Panc1 (cell line): ENCODE measurements around the gene IPMK. TPM values are rescaled to one million over a fixed set of nuclear protein-coding genes. Genes with fewer than 3 reads are reported as not detected.

ENCODE experiments used
- ATAC-seq: fragments of 200-7000 bp; cut with Tn5 transposase; 2 replicates; pipeline ENCODE4 v1.9.1; 2020; ENCODE audit warnings: mild to moderate bottlenecking, moderate library complexity
- BruUV-seq: library from RNA; stranded (reverse); fragments of 400-500 nt; replicated peaks from 2 replicates; lab custom pipeline; 2021; lab: Mats Ljungman, UMichigan
- CTCF ChIA-PET: fragments of 300-600 bp; sonication (Branson Sonifier 250); formaldehyde crosslinking; loops from one replicate; lab custom pipeline; 2022; ENCODE audit warnings: antibody characterized with exemption; lab: Charles Lee
- POLR2A ChIA-PET: fragments of 300-600 bp; sonication (Branson Sonifier 250); formaldehyde crosslinking; loops from one replicate; lab custom pipeline; 2022; ENCODE audit warnings: antibody characterized with exemption; lab: Charles Lee
- DNase-seq: peaks from one replicate; pipeline ENCODE4 v3.0.0-alpha.2; 2010; ENCODE audit warnings: low read depth, low spot score
- H3K27ac ChIP-seq: 2 replicates; pipeline ENCODE4 v1.5.1; 2011; ENCODE audit warnings: mild to moderate bottlenecking, low read length, inconsistent platforms
- H3K27me3 ChIP-seq: fragments of 200-500 bp; sonication (Bioruptor generic); 2 replicates; pipeline ENCODE4 v1.6.0; 2014; ENCODE audit warnings: low read length, inconsistent platforms; ENCODE audit not compliant: control insufficient read depth, insufficient read depth
- H3K36me3 ChIP-seq: fragments of 200-500 bp; sonication (Bioruptor generic); 2 replicates; pipeline ENCODE4 v1.5.1; 2014; ENCODE audit warnings: inconsistent platforms, mild to moderate bottlenecking, low read length, moderate library complexity; ENCODE audit not compliant: control insufficient read depth, insufficient read depth
- H3K4me1 ChIP-seq: 2 replicates; pipeline ENCODE4 v1.5.1; 2011; ENCODE audit warnings: inconsistent platforms, mild to moderate bottlenecking, low read length, moderate library complexity; ENCODE audit not compliant: control insufficient read depth, insufficient read depth
- H3K4me3 ChIP-seq, 2 experiments: 2 replicates each; pipeline ENCODE4 v1.5.1; 2011 to 2012; ENCODE audit warnings: low read depth in 2 of 2, low read length in 2 of 2, mild to moderate bottlenecking in 2 of 2, inconsistent platforms in 1 of 2, moderate library complexity in 1 of 2
- H3K9me3 ChIP-seq: fragments of 200-500 bp; sonication (Bioruptor generic); 2 replicates; pipeline ENCODE4 v1.5.1; 2014; ENCODE audit warnings: low read depth, mild to moderate bottlenecking, inconsistent platforms, low read length, moderate library complexity; ENCODE audit not compliant: control insufficient read depth, insufficient read depth
- CTCF ChIP-seq: fragments of 450-650 bp; IDR thresholded peaks from 2 replicates; pipeline ENCODE4 v1.5.1; 2017; ENCODE audit warnings: mild to moderate bottlenecking
- POLR2AphosphoS5 ChIP-seq: IDR thresholded peaks from 2 replicates; pipeline ENCODE4 v1.6.1; 2012; ENCODE audit warnings: mild to moderate bottlenecking, low read depth, low read length, moderate library complexity
- REST ChIP-seq, 2 experiments: IDR thresholded peaks; 2 replicates each; pipeline ENCODE4 v1.6.1; 2011 to 2012; ENCODE audit warnings: low read depth in 2 of 2, control low read depth in 1 of 2, low read length in 1 of 2, mild to moderate bottlenecking in 1 of 2, moderate library complexity in 1 of 2; ENCODE audit not compliant: insufficient read depth in 1 of 2
- SIN3A ChIP-seq: IDR thresholded peaks from 2 replicates; pipeline ENCODE4 v1.6.1; 2012; ENCODE audit warnings: low read depth, mild to moderate bottlenecking, low read length, moderate library complexity, borderline replicate concordance; ENCODE audit not compliant: insufficient read depth
- TCF7L2 ChIP-seq: IDR thresholded peaks from 2 replicates; pipeline ENCODE4 v1.6.1; 2011; ENCODE audit warnings: mild to moderate bottlenecking, low read depth, low read length, inconsistent platforms
- in situ Hi-C: cut with HindIII; loops from 2 replicates; pipeline ENCODE4 v1.10.0; 2016; ENCODE audit warnings: low sequenced_read_pairs, low pct_unique_long_range_greater_than_20kb
- intact Hi-C: fragments of 100-400 bp; cut with micrococcal nuclease; formaldehyde crosslinking; loops from one replicate; pipeline ENCODE4 v1.10.0; 2022; ENCODE audit not compliant: unreplicated experiment
- total RNA-seq: library from RNA; stranded (reverse); gene quantifications from one replicate; pipeline ENCODE4 v1.2.1, GENCODE V29; 2021; ENCODE audit not compliant: unreplicated experiment

The IPMK gene
- total RNA-seq, 1 experiment from 2014 or later = 9.3 TPM

- Histone ChIP-seq H3K27me3 (no peaks in the 10 kb centered on the region; the same call in 1 of the 2 replicates), H3K4me3 (no peak overlapping the region), H3K27ac (no peak overlapping the region), H3K9me3 (no peaks in the 10 kb centered on the region), H3K4me1 (no peaks in the 10 kb centered on the region), H3K36me3 (no peaks in the 10 kb centered on the region)
- ChIA-PET POLR2A (interaction anchor here (0.6 kb wide), 1 partner anchor 129 kb away, joined by 5 read pairs; no protein-coding TSS in a partner anchor), CTCF (interaction anchor here (2.2 kb wide), 1 partner anchor 113 kb away, joined by 14 read pairs; no protein-coding TSS in a partner anchor)
- intact Hi-C loops (no loop called here), in situ Hi-C loops (no loop called here)
- no peak for ATAC-seq
- DNase-seq = no peak
- TF ChIP-seq POLR2AphosphoS5 (no peak), TCF7L2 (no peak), REST (IDR thresholded peaks at IDR 0.05; ENCODE audit: insufficient read depth in 1 of 2, low read depth in 2 of 2, low read length in 1 of 2) (no peak), SIN3A (no peak), CTCF (no peak)
- no TSS peak for BruUV-seq
Observed at GRCh38 chr10:58178811-58179210, 88.9 kb downstream of the IPMK start.

GRCh38 chr10:58177362-58177947, 90.2 kb downstream of the IPMK start:
- CTCF ChIA-PET = interaction anchor here (0.7 to 2.2 kb wide), 2 partner anchors 96 to 114 kb away, joined by 3 to 14 read pairs; no protein-coding TSS in a partner anchor
- H3K27me3 ChIP-seq = no peaks in the 10 kb centered on the region; the same call in 1 of the 2 replicates
- no TSS peak for BruUV-seq
- no peaks in the 10 kb centered on the region for H3K9me3 ChIP-seq
- intact Hi-C loops (loop anchor here (1.0 kb wide), 1 partner anchor 114 kb away; no protein-coding TSS in a partner anchor), in situ Hi-C loops (no loop called here)
- H3K27ac ChIP-seq = no peak overlapping the region
- no peaks in the 10 kb centered on the region for H3K4me1 ChIP-seq
- TF ChIP-seq REST (IDR thresholded peaks at IDR 0.05; ENCODE audit: insufficient read depth in 1 of 2, low read depth in 2 of 2, low read length in 1 of 2) (no peak), POLR2AphosphoS5 (no peak), CTCF (peak; percentile 69; the same call in 1 of the 2 replicates)
- no peak for ATAC-seq
- no peak overlapping the region for H3K4me3 ChIP-seq
- POLR2A ChIA-PET = interaction anchor here (0.6 kb wide), 1 partner anchor 91 kb away, joined by 3 read pairs; the partner anchor contains the start of gene CISD1
- H3K36me3 ChIP-seq = no peaks in the 10 kb centered on the region
- no peak for DNase-seq
